HepG2 (cell line): ENCODE data around the gene NLGN4X. TPM values are rescaled to one million over a fixed set of nuclear protein-coding genes. Genes with fewer than 3 reads are reported as not detected.

Source experiments
- ATAC-seq: fragments of 200-7000 bp; cut with Tn5 transposase; 3 replicates; pipeline ENCODE4 v1.9.1; 2020; ENCODE audit warnings: mild to moderate bottlenecking, moderate library complexity
- BruUV-seq: library from RNA; stranded (reverse); fragments of 400-500 nt; replicated peaks from 2 replicates; lab custom pipeline; 2021; lab: Mats Ljungman, UMichigan
- CTCF ChIA-PET: fragments of 300-600 bp; formaldehyde crosslinking; extraction: SDS; loops from one replicate; lab custom pipeline; 2021; ENCODE audit warnings: low total read pairs, inconsistent platforms, low intra/inter-chr PET ratio; lab: Yijun Ruan, JAX
- POLR2A ChIA-PET: fragments of 350-600 bp; sonication (Branson Sonifier 250); formaldehyde crosslinking; loops from one replicate; lab custom pipeline; 2020; ENCODE audit warnings: antibody characterized with exemption, inconsistent platforms; lab: Yijun Ruan, JAX
- DNase-seq: peaks from one replicate; pipeline ENCODE4 v3.0.0-alpha.2; 2015; ENCODE audit warnings: low spot score
- FAIRE-seq: peaks from 3 replicates; lab custom pipeline; 2011; peaks lifted over from hg19 to GRCh38; lab: Jason Lieb, UNC
- H2AFZ ChIP-seq: one replicate; pipeline ENCODE4 v1.6.1; 2011; ENCODE audit warnings: low read length, inconsistent platforms
- H3K27ac ChIP-seq: fragments of 300-600 bp; 3 replicates; pipeline ENCODE4 v1.8.0; 2011; ENCODE audit warnings: mixed run types, mild to moderate bottlenecking, mixed read lengths, low read length, inconsistent platforms; ENCODE audit not compliant: insufficient read depth; ENCODE audit errors: extremely low read length
- H3K27me3 ChIP-seq, 2 experiments: fragments of 200-600 bp in 1 of 2; 2 replicates in 1 of 2; 3 replicates in 1 of 2; pipeline versions ENCODE4 v1.6.0 to v1.8.0; 2011; ENCODE audit warnings: low read length in 2 of 2, mild to moderate bottlenecking in 2 of 2, moderate library complexity in 2 of 2, inconsistent platforms in 1 of 2; ENCODE audit not compliant: insufficient read depth in 2 of 2, control insufficient read depth in 1 of 2
- H3K36me3 ChIP-seq, 2 experiments: fragments of 200-600 bp in 1 of 2; replicated peaks in 1 of 2; 2 replicates in 1 of 2; 3 replicates in 1 of 2; pipeline versions ENCODE4 v1.5.1 to v1.8.0; 2011; ENCODE audit warnings: low read length in 2 of 2, inconsistent platforms in 1 of 2; ENCODE audit not compliant: insufficient read depth in 2 of 2, control insufficient read depth in 1 of 2
- H3K4me1 ChIP-seq: 2 replicates; pipeline ENCODE4 v1.5.1; 2012; ENCODE audit warnings: low read length, inconsistent platforms; ENCODE audit not compliant: insufficient read depth
- H3K4me2 ChIP-seq: 2 replicates; pipeline ENCODE4 v1.6.0; 2011; ENCODE audit warnings: low read depth, low read length, inconsistent platforms
- H3K4me3 ChIP-seq, 3 experiments: fragments of 200-600 bp in 1 of 3; sonication (generic), shearing (Covaris generic) in 1 of 3; replicated peaks in 1 of 3; 2 replicates each; pipeline ENCODE4 v1.5.1; 2011 to 2016; ENCODE audit warnings: low read length in 3 of 3, inconsistent platforms in 2 of 3, low read depth in 2 of 3, mild to moderate bottlenecking in 2 of 3, control low read depth in 1 of 3, mixed read lengths in 1 of 3; ENCODE audit not compliant: insufficient read depth in 1 of 3
- H3K79me2 ChIP-seq: one replicate; pipeline ENCODE4 v1.6.1; 2011; ENCODE audit warnings: low read length, inconsistent platforms; ENCODE audit not compliant: insufficient read depth
- H3K9ac ChIP-seq: 2 replicates; pipeline ENCODE4 v1.6.0; 2011; ENCODE audit warnings: mild to moderate bottlenecking, low read depth, low read length, inconsistent platforms; ENCODE audit not compliant: insufficient read depth
- H3K9me3 ChIP-seq: 2 replicates; pipeline ENCODE4 v1.5.1; 2012; ENCODE audit warnings: mild to moderate bottlenecking, low read length
- H4K20me1 ChIP-seq: 2 replicates; pipeline ENCODE4 v1.6.0; 2011; ENCODE audit warnings: inconsistent platforms, mild to moderate bottlenecking, low read length, moderate library complexity; ENCODE audit not compliant: insufficient read depth
- FOXM1 ChIP-seq: sonication (generic); formaldehyde crosslinking; IDR thresholded peaks from 2 replicates; pipeline ENCODE4 v1.5.0; 2020; ENCODE audit warnings: missing genetic modification reagents
- GMEB1 ChIP-seq: sonication (generic); formaldehyde crosslinking; IDR thresholded peaks from 2 replicates; pipeline ENCODE4 v1.5.1; 2020; ENCODE audit warnings: missing genetic modification reagents, mild to moderate bottlenecking, borderline replicate concordance
- HNF1A ChIP-seq, 2 experiments: sonication (generic) in 1 of 2; formaldehyde crosslinking in 1 of 2; IDR thresholded peaks; 2 replicates each; pipeline versions ENCODE4 v1.4.0 to v1.6.1; 2016 to 2020; ENCODE audit warnings: borderline replicate concordance in 1 of 2, low read depth in 1 of 2, mild to moderate bottlenecking in 1 of 2, missing genetic modification reagents in 1 of 2
- RFX1 ChIP-seq: fragments of 450-650 bp; IDR thresholded peaks from 2 replicates; pipeline ENCODE4 v1.6.1; 2017
- SP2 ChIP-seq: sonication (generic); formaldehyde crosslinking; IDR thresholded peaks from 2 replicates; pipeline ENCODE4 v1.5.1; 2020; ENCODE audit warnings: mild to moderate bottlenecking, missing genetic modification reagents
- TAF15 ChIP-seq: fragments of 200-400 bp; formaldehyde crosslinking; IDR thresholded peaks from one replicate; pipeline ENCODE4 v1.6.1; 2018; ENCODE audit warnings: mild to moderate bottlenecking, low read depth, low read length; ENCODE audit not compliant: poor library complexity, severe bottlenecking
- ZBTB49 ChIP-seq: sonication (generic); formaldehyde crosslinking; IDR thresholded peaks from 2 replicates; pipeline ENCODE4 v1.4.0; 2020; ENCODE audit warnings: missing genetic modification reagents, borderline replicate concordance
- ZFP36 ChIP-seq: fragments of 150-350 bp; IDR thresholded peaks from 2 replicates; pipeline ENCODE4 v1.6.1; 2018; ENCODE audit warnings: borderline replicate concordance, low read length, low read depth; ENCODE audit not compliant: partially characterized antibody
- ZFP91 ChIP-seq: sonication (generic); formaldehyde crosslinking; IDR thresholded peaks from 2 replicates; pipeline ENCODE4 v1.9.0; 2022; ENCODE audit warnings: missing genetic modification reagents, mild to moderate bottlenecking, borderline replicate concordance
- ZNF382 ChIP-seq: sonication (generic); formaldehyde crosslinking; IDR thresholded peaks from 2 replicates; pipeline ENCODE4 v1.5.0; 2020; ENCODE audit warnings: missing genetic modification reagents, mild to moderate bottlenecking, borderline replicate concordance
- ZNF547 ChIP-seq: sonication (generic); formaldehyde crosslinking; IDR thresholded peaks from 2 replicates; pipeline ENCODE4 v1.5.1; 2020; ENCODE audit warnings: mild to moderate bottlenecking, missing genetic modification reagents
- WGBS: methylation state at CpG from one replicate; pipeline ENCODE4 v1.1.6; 2017; ENCODE audit warnings: low lambda C conversion rate; 5-methylcytosine and 5-hydroxymethylcytosine counted together
- in situ Hi-C: cut with HindIII; loops from 2 replicates; pipeline ENCODE4 v1.10.0; 2017; ENCODE audit warnings: low pct_unique_long_range_greater_than_20kb; ENCODE audit not compliant: extremely low pct_ligation_motif_present
- intact Hi-C: fragments of 100-400 bp; cut with micrococcal nuclease; formaldehyde crosslinking; loops from one replicate; pipeline ENCODE4 v1.10.0; 2022; ENCODE audit not compliant: unreplicated experiment
- polyA plus RNA-seq, 8 experiments: library from polyadenylated mRNA; depleted of rRNA in 3 of 8; stranded (reverse) in 7 of 8; unstranded in 1 of 8; fragments of >200 nt; fragmentation: Illumina TruSeq in 4 of 8; extraction: Trizol in 4 of 8; gene quantifications; 2 replicates each; pipeline versions ENCODE4 v1.2.1 to v1.2.3, GENCODE V29; 2011 to 2016; ENCODE audit warnings: low read depth in 4 of 8, missing spikeins in 1 of 8, mixed read lengths in 1 of 8; ENCODE audit not compliant: insufficient read depth in 1 of 8
- total RNA-seq, 5 experiments: library from RNA; depleted of rRNA; stranded (reverse); fragments of >200 nt; fragmentation: Illumina TruSeq; extraction: Trizol; gene quantifications; 2 replicates each; pipeline ENCODE4 v1.2.3, GENCODE V29; 2016; ENCODE audit warnings: low read depth in 1 of 5

NLGN4X gene
- total and polyA plus RNA-seq, 2 of the 13 experiments (the other 11 are each of a cell fraction or from before 2014, with no cell fraction given): not detected

- ChIA-PET CTCF (no interaction called here), POLR2A (no interaction called here)
- DNase-seq: no peak
- Histone ChIP-seq H3K27me3 (no peaks in the 10 kb centered on the region), H3K4me3 (no peak overlapping the region), H2AFZ (no peak overlapping the region), H3K4me2 (no peak overlapping the region), H3K36me3 (no peaks in the 10 kb centered on the region), H3K9ac (no peak overlapping the region), H3K27ac (no peak overlapping the region), H3K9me3 (no peaks in the 10 kb centered on the region; the same call in 1 of the 2 replicates), H3K79me2 (no peaks in the 10 kb centered on the region), H3K4me1 (no peaks in the 10 kb centered on the region), H4K20me1 (no peaks in the 10 kb centered on the region)
- intact Hi-C loops: no loop called here
- no peak for FAIRE-seq
- no peak for ATAC-seq
- in situ Hi-C loops: no loop called here
- BruUV-seq: no TSS peak
- TF ChIP-seq TAF15 (no peak), HNF1A (IDR thresholded peaks at IDR 0.05; ENCODE audit: low read depth) (no peak), HNF1A (CRISPR knock-in tag; IDR thresholded peaks at IDR 0.05; ENCODE audit: borderline replicate concordance) (no peak), ZFP36 (no peak), ZNF382 (CRISPR knock-in tag) (no peak), FOXM1 (CRISPR knock-in tag) (no peak), ZFP91 (CRISPR knock-in tag) (no peak), ZNF547 (CRISPR knock-in tag) (no peak), GMEB1 (CRISPR knock-in tag) (no peak), SP2 (CRISPR knock-in tag) (no peak), RFX1 (no peak), ZBTB49 (no peak)
- 0% methylated on average over 6 of the region's 6 CpGs for WGBS
Measured at GRCh38 chrX:6244666-6245065, 16.0 kb upstream of the NLGN4X start.
